ENCODE results near the gene FAM170B.

FAM170B gene

GRCh38 chr10:49128854-49129253 is 5.0 kb downstream of the FAM170B start:
- no peak for DNase-seq (ENCODE audit: low read depth in 2 of 2, low spot score in 1 of 2)

- DNase-seq (ENCODE audit: low read depth in 2 of 2, low spot score in 1 of 2) = no peak
These were observed 9.6 kb downstream of the FAM170B start for GRCh38 chr10:49123981-49124950.

- DNase-seq (ENCODE audit: low read depth in 2 of 2, low spot score in 1 of 2) = no peak
These were observed 12.9 kb downstream of the FAM170B start for GRCh38 chr10:49120911-49121310.

GRCh38 chr10:49119746-49120145 is 14.1 kb downstream of the FAM170B start:
- DNase-seq (ENCODE audit: low read depth in 2 of 2, low spot score in 1 of 2) = no peak

GRCh38 chr10:49118430-49119074 is 15.3 kb downstream of the FAM170B start:
- no peak for DNase-seq (ENCODE audit: low read depth in 2 of 2, low spot score in 1 of 2)

- DNase-seq (ENCODE audit: low read depth in 2 of 2, low spot score in 1 of 2) = no peak
These were observed 16.3 kb downstream of the FAM170B start for GRCh38 chr10:49117376-49118070.

DNA sequence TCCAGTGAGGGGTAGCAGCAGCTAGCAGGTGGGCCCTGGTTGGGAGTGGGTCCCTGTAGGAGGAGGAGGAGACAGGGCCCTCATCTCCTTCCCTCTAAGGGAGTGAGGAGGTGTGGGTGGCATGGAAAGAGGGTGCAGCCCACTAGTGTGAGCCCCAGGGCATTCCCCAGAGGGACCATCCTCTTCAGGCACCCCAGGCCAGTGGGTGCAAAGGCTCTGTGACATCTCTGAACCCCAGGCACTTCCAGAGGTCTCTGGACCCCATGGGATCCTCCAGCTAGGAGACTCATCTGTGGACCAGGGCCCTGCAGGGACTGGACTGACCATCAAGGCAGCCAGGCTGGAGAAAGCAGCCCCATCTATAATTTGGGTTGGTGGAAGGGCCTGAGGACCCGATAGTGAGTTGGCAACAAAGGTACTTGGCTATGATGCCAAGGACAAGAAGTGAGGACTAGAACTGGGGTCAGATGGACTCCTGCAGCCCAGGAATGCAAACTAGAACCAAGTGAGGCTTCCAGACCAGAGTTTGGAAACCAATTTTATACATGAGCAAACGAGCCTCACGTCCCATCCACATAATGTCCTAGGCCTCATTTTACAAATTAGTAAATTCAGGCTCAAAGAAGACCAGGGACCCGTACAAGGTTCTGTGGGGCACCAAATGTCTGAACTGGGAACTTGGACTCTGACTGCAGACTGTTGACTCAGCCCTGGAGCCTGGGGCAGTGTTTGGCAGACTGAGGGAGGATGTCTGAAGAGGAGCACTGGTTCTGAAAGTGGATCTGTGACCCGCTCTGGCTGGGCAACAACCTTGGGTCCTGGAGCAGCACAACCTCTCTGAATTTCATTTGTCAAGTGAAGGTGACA is 17.1 kb downstream of the FAM170B start:
- DNase-seq (ENCODE audit: low read depth in 2 of 2, low spot score in 1 of 2) = no peak

- no peak for DNase-seq (ENCODE audit: low read depth in 2 of 2, low spot score in 1 of 2)
These were observed 17.9 kb downstream of the FAM170B start for GRCh38 chr10:49115796-49116508.

DNA sequence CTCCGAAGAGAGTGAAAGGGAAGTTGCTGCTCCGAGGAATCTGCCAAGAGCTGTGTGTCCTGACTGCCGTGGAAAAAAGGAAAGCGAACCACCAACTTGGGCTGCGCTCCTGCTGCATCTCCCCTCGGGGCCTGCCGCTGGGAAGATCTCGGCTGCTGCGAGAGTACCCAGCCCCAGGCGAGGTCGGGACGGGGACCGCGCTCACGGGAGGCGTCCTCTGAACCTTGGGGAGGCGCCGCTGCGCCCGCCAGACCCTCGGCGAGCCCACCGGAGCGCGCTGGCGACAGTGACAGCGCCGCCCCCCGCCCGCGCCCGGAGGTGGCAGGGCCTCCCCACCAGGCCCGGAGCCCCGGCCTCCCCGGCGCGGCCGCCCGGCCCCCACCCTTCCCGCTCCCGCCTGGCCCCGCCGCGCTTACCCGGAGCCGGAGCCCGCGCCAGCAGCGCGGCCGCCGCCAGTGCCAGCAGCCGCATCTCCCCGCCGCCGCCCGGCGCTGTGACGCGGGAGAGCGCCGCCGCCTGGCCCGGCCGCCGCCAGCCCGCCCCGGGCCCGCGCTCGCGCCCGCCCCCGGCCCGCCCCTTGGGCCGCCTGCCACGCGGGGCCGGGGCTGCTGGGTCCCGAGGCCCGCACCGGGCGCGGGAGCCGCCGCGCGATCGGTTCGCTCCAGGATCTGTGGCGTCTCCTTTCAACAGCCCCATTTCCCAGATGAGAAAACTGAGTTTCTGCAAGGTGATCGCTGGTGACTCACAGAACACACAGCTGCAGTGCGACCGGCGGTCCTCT is 18.6 kb downstream of the FAM170B start, which contains the start of gene VSTM4:
TSS of gene VSTM4 (minus strand) at position 508 of the 781 bp plus-strand sequence. CDS start at position 471, 37 bp downstream.
- DNase-seq (ENCODE audit: low read depth in 2 of 2, low spot score in 1 of 2) = no peak

- DNase-seq (ENCODE audit: low read depth in 2 of 2, low spot score in 1 of 2) = no peak
These were observed 19.2 kb downstream of the FAM170B start for GRCh38 chr10:49114718-49115014.

- no peak for DNase-seq (ENCODE audit: low read depth in 2 of 2, low spot score in 1 of 2)
These were observed 20.1 kb downstream of the FAM170B start for GRCh38 chr10:49113741-49114141.

- DNase-seq (ENCODE audit: low read depth in 2 of 2, low spot score in 1 of 2) = no peak
These were observed 21.0 kb downstream of the FAM170B start for GRCh38 chr10:49112851-49113250.

DNA sequence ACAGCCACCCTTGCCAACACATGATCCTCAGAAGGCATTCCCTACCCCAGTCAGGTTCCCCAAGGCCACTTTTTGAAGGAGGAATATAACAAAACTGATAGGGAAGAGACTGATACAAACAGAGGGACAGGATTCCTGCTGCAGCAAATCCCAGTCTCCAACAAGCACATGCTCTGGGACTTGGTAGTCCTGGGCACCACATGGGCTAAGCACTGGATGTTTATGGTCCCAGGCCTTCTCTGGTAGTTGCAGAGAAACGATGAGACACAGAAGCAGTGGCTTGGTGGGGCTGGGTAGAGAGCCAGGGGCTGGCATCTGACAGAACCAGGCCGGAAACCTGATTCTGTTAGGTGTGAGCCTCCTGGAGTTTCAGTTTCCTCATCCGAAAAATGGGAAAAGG is 21.7 kb downstream of the FAM170B start:
- DNase-seq (ENCODE audit: low read depth in 2 of 2, low spot score in 1 of 2) = no peak

DNA sequence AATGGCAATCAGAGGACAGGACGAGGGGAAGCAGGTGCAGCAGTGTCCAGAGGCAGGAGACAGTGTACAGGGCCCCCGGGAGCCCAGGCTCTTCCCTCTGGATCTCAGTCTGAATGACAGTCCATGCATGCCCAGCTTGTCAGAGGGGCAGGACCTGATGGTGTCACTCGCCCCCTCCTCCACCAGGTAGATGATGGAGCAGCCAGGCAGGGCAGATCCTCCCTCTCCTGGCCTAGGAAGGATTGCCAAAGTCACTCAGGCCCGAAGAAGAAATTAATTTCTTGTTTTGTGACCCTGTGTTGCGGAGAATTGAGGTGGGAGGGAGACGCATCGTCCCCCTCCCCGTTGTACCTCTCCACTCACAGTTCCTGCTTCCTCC is 22.5 kb downstream of the FAM170B start:
- DNase-seq (ENCODE audit: low read depth in 2 of 2, low spot score in 1 of 2) = no peak

DNA sequence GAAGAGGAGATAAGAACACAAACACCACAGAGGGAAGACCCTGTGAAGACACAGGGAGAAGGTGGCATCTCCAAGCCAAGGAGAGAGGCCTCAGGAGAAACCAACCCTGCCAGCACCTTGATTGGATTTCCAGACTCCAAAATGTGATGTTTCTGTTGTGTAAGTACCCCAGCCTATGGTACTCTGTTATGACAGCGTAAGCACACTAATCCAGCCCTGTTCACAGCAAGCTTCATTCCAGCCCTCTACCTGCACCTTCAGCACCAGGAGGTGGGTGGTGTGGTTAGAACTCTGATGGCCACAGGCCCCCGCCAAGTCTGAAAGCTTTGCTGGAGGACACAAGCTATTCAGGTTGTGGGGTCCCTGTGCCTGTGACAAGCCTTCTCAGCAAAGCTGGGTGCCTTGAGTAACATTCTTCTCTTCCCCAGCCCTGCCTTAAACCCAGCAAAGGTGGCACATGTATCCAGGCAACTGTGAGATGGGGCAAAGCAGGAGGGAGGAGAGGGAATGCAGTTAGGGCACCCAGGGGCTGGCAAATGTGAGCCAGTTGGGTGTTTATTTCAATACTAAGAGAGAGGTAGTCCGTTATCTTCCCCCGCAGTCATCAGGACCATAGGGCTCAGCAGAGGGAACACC is 23.0 kb downstream of the FAM170B start:
- no peak for DNase-seq (ENCODE audit: low read depth in 2 of 2, low spot score in 1 of 2)

GRCh38 chr10:49109669-49110340 is 24.0 kb downstream of the FAM170B start:
- no peak for DNase-seq (ENCODE audit: low read depth in 2 of 2, low spot score in 1 of 2)

- DNase-seq (ENCODE audit: low read depth in 2 of 2, low spot score in 1 of 2) = no peak
These were observed 25.2 kb downstream of the FAM170B start for GRCh38 chr10:49108656-49109055.

DNA sequence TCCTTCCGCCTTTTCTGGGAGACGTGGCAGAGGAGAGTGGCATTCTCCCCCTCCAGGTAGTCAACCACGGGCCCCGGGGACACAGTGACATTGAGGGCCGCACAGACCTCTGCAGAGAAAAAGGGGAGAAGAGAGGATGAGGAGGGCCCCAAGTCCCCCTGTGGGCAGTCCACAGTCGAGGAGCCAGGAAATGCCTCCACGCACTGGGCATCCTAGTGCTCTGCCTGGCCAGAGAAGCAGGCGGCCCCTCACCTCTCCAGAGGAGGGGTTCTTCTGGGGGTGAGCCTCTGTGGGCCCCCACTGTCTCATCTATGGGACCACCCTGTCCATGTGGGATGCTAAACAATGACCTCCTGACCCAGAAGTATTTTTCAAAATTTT is 25.9 kb downstream of the FAM170B start:
- DNase-seq (ENCODE audit: low read depth in 2 of 2, low spot score in 1 of 2) = no peak

All from stimulated activated CD8-positive, alpha-beta memory T cell treated with anti-CD3 and anti-CD28 coated beads, Interleukin-4, amount 100 ng/mL, for 1 hour (primary cell).